ENCODE measurements around the gene MSI2. TPM values are rescaled to one million over a fixed set of nuclear protein-coding genes. Genes with fewer than 3 reads are reported as not detected.
A peak's percentile ranks its signal among the peaks of the same experiment; 100 is the strongest.

MSI2 gene
- total RNA-seq, 2 experiments from 2014 or later, result 131 to 164 TPM

GRCh38 chr17:57313097-57313835 is 56.9 kb downstream of the MSI2 start:
- Histone ChIP-seq H3K4me1 (ENCODE audit: insufficient read depth, low read length, poor library complexity, severe bottlenecking) (peaks cover 7% of the 10 kb centered on the region), H3K36me3 (ENCODE audit: insufficient read depth, low read length) (peaks cover 52% of the 10 kb centered on the region), H3K4me3 (ENCODE audit: low read depth, low read length, poor library complexity, severe bottlenecking) (no peak overlapping the region), H3K9me3 (ENCODE audit: low read length) (no peaks in the 10 kb centered on the region), H3K27ac (ENCODE audit: low read depth, low read length, poor library complexity, severe bottlenecking) (peak overlapping the region; percentile 28), H4K20me1 (ENCODE audit: insufficient read depth, low read length) (no peaks in the 10 kb centered on the region), H2AFZ (ENCODE audit: low read length) (no peak overlapping the region), H3K4me2 (ENCODE audit: low read length) (peak overlapping the region; percentile 8; the same call in 1 of the 2 replicates), H3K79me2 (ENCODE audit: insufficient read depth, low read depth, low read length) (no peaks in the 10 kb centered on the region), H3K9me2 (ENCODE audit: insufficient read depth, low read length) (no peaks in the 10 kb centered on the region)
- intact Hi-C loops (cut with micrococcal nuclease; ENCODE audit: unreplicated experiment), result no loop called here
- no TSS peak for BruUV-seq (replicated peaks)
- POLR2A ChIA-PET, result no interaction called here
- CTCF ChIA-PET (ENCODE audit: unreplicated experiment), result no interaction called here
- peak; percentile 14 for DNase-seq (ENCODE audit: low spot score)
- TF ChIP-seq EZH2phosphoT487 (IDR thresholded peaks at IDR 0.05; ENCODE audit: borderline replicate concordance, low read depth, low read length), result no peak
- TF ChIP-seq, protein P1, sequence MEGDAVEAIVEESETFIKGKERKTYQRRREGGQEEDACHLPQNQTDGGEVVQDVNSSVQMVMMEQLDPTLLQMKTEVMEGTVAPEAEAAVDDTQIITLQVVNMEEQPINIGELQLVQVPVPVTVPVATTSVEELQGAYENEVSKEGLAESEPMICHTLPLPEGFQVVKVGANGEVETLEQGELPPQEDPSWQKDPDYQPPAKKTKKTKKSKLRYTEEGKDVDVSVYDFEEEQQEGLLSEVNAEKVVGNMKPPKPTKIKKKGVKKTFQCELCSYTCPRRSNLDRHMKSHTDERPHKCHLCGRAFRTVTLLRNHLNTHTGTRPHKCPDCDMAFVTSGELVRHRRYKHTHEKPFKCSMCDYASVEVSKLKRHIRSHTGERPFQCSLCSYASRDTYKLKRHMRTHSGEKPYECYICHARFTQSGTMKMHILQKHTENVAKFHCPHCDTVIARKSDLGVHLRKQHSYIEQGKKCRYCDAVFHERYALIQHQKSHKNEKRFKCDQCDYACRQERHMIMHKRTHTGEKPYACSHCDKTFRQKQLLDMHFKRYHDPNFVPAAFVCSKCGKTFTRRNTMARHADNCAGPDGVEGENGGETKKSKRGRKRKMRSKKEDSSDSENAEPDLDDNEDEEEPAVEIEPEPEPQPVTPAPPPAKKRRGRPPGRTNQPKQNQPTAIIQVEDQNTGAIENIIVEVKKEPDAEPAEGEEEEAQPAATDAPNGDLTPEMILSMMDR (conservative IDR thresholded peaks at IDR 0.05; ENCODE audit: low read length), result no peak

DNA sequence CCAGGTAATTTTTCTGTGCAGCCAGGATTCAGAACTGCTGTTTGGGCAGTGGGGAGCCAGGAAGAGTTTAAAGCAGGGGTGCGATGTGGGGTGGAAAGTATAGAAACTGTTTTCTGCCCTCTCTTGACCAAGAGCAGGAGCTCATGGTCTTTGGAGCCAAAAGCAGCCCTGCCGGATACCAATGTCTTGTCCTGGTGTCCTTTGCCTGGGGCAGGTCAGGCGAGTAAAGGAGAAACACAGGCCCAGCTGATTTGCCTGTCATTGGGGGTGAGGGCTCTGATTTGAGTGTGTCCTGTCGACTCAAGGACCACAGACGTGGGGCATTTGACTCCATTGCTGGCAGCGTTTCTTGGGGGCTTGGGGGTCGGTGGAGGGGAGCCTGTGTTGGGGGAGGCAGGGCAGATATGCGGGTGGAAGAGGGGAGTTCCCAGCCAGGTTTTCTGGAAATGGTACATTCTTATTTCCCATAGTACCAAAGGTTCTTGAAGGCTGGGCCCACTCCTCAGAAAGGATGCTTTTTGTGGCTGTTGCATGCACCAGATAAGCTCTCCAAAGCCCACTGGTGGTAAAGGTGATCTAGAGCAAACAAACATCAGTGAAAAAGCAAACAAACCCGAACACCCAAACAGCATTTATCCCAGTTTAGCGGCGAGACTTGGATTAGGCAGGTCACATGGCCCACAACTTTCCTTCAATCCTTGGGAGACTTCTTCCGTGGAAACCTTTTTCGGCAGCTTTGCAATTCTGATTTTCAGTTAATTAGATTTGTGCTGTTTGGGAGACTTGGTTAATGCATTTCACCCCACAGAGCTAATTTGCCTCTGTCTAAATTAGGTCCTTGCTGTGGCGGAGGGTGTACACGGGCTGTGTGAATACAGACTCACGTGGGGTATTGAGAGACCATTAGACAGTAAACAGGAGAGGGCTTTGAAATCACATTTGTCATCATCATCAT is 59.0 kb downstream of the MSI2 start:
- H3K4me3 ChIP-seq (ENCODE audit: low read depth, low read length, poor library complexity, severe bottlenecking), result no peak overlapping the region
- intact Hi-C loops (cut with micrococcal nuclease; ENCODE audit: unreplicated experiment), result no loop called here
- H3K36me3 ChIP-seq (ENCODE audit: insufficient read depth, low read length), result peaks cover 48% of the 10 kb centered on the region
- no peak overlapping the region for H2AFZ ChIP-seq (ENCODE audit: low read length)
- TF ChIP-seq, protein P1 (conservative IDR thresholded peaks at IDR 0.05; ENCODE audit: low read length), result no peak
- no peak for TF ChIP-seq EZH2phosphoT487 (IDR thresholded peaks at IDR 0.05; ENCODE audit: borderline replicate concordance, low read depth, low read length)
- no peak for DNase-seq (ENCODE audit: low spot score)
- BruUV-seq (replicated peaks), result no TSS peak
- H3K27ac ChIP-seq (ENCODE audit: low read depth, low read length, poor library complexity, severe bottlenecking), result no peak overlapping the region
- H3K79me2 ChIP-seq (ENCODE audit: insufficient read depth, low read depth, low read length), result no peaks in the 10 kb centered on the region
- H4K20me1 ChIP-seq (ENCODE audit: insufficient read depth, low read length), result no peaks in the 10 kb centered on the region
- ChIA-PET POLR2A (interaction anchor here (0.7 kb wide), 2 partner anchors 26 to 39 kb away, joined by 6 to 7 read pairs; no protein-coding TSS in a partner anchor), CTCF (ENCODE audit: unreplicated experiment) (no interaction called here)
- no peaks in the 10 kb centered on the region for H3K9me2 ChIP-seq (ENCODE audit: insufficient read depth, low read length)
- H3K9me3 ChIP-seq (ENCODE audit: low read length), result no peaks in the 10 kb centered on the region
- H3K4me1 ChIP-seq (ENCODE audit: insufficient read depth, low read length, poor library complexity, severe bottlenecking), result peaks cover 7% of the 10 kb centered on the region
- H3K4me2 ChIP-seq (ENCODE audit: low read length), result no peak overlapping the region
